ENCODE measurements around the gene GSG1L2.

DNA sequence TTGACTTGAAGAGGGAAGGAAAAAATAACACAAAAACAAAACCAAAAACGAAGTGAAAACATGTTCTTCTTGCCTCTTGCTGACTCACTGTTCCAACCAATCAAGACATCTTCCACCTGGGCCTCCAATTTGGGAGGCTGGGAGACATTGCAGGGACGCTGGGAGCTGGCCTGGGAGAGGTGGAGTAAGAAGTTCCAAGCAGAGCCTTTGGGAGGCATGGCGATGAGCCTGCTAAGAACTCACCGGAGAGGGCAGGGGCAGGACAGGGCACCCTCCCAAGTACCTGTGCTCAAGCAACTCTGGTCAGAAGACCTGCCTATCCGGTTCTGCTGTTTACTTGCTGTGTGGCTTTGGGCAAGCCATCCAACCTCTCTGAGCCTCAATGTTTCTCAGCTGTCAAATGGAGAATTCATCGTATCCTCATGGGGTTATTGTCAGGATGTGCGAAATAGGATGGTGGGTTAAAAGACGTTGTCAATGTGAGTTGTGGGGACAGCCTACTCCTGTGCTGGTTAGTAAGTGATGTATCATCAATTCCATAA, 3.0 kb upstream of the GSG1L2 start:
- TF ChIP-seq EZH2 (IDR thresholded peaks at IDR 0.05) = no peak
- TF ChIP-seq, protein P1, sequence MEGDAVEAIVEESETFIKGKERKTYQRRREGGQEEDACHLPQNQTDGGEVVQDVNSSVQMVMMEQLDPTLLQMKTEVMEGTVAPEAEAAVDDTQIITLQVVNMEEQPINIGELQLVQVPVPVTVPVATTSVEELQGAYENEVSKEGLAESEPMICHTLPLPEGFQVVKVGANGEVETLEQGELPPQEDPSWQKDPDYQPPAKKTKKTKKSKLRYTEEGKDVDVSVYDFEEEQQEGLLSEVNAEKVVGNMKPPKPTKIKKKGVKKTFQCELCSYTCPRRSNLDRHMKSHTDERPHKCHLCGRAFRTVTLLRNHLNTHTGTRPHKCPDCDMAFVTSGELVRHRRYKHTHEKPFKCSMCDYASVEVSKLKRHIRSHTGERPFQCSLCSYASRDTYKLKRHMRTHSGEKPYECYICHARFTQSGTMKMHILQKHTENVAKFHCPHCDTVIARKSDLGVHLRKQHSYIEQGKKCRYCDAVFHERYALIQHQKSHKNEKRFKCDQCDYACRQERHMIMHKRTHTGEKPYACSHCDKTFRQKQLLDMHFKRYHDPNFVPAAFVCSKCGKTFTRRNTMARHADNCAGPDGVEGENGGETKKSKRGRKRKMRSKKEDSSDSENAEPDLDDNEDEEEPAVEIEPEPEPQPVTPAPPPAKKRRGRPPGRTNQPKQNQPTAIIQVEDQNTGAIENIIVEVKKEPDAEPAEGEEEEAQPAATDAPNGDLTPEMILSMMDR (IDR thresholded peaks at IDR 0.05) = no peak
- no peak for TF ChIP-seq EZH2phosphoT487 (IDR thresholded peaks at IDR 0.05)

Measured in neural progenitor cell (in vitro differentiated cells).